Inferior parietal cortex (tissue), 1 donor: ENCODE data around the gene RPLP2.

Source experiments
- DNase-seq: peaks from one replicate; pipeline ENCODE4 v3.0.0-alpha.2; 2016; ENCODE audit errors: extremely low spot score

The RPLP2 gene

DNA sequence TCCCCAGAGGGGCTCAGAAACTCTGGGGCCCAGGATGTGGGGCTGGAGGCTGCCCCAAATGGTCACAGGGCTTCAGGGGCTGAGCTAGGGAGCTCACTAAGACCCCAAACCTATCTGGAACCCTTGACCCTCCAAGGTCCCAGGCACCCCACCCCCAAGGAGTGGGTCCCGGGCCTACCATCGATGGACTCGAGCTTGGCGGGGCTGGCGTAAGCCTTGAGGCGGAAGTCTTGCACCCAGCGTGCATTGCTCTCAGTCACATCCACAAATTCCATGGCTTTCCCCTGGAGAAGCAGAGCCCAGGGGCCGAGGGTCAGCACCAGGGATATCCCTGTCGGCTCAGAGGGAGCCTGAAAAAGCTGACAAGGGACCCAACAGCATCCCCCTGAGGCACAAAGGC is 35.9 kb upstream of the RPLP2 start:
- no peak for DNase-seq

DNA sequence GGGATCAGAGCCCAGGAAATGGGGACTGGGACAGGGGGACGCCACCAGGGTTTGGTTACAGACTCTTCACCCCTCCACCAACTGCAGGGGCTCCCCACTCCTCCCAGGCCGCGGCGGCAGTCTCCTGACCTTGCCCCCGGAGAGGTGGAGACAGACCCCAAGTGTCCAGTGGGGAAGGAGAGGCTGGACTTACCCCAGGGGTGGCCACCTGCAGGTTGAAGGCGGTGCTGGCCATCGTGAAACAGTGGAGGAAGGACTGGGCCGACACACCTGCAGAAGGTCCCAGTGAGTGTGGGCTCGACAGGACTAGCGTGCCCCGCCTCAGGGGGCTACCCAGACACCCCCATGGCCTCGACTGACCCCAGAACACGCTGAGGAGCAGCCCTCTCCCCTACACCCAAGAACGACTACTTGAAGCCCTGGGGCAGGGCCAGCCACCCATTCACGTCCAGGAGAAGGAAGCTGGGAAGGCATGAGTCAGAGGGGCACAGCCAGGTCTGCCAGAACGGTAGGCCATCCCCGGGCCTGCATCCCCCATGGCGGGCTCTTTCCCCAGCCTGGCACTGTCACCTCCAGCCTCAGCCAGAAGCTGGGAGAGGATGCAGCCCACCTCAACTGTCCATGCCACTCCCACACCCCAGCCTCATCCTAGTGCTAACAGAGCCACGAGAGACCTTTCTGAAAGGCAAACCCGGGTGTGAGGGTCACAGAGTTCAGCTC is 34.7 kb upstream of the RPLP2 start:
- DNase-seq = no peak

DNA sequence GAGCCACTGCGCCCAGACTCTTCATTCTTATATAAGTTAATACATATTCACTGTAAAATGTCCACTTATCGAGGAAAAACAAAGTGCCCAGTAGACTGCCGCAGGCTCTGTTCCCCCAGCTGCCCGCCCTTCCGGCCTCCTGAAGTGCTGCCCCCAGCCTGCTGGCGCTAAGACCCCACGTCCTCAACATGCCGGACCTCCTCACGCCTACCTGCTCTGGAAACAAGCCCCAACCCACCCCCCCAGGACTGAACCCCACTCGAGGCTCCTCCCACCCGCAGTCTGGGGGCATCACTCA is 33.6 kb upstream of the RPLP2 start:
- DNase-seq = no peak

DNA sequence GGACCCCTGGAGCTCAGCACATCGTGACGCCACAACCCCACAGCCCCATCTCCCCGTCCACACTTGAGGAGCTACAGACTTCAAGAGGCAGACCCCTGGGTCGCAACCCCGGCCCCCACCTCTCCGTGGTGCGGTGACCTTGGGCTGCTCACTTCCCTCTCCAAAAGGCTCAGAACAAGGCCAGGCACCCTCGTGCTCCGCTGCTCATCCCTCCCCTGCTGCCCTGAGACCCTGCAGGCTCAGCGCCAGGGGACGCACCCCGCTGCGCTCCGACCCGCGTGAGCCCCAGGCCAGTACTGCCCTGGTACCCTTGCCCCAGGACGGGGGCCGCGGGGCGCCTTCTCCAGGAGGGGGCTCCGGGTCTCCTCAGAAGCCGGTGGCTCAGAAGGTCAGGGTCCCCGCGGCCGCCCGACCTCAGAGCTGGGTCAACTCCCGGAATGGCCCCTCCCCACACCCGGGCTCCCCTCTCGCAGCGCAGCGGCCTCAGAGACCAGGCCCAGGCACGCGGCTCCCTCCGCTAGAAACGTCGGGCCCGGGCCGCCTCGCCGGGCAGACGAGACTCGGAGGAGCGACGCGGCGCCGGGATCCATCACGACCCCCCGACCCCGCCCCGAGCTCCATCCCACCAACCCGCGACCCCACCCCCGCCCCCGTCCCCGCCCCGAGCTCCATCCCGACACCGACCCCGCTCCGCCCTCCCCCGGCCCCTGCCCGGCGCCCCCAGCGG is 33.0 kb upstream of the RPLP2 start:
- no peak for DNase-seq

DNA sequence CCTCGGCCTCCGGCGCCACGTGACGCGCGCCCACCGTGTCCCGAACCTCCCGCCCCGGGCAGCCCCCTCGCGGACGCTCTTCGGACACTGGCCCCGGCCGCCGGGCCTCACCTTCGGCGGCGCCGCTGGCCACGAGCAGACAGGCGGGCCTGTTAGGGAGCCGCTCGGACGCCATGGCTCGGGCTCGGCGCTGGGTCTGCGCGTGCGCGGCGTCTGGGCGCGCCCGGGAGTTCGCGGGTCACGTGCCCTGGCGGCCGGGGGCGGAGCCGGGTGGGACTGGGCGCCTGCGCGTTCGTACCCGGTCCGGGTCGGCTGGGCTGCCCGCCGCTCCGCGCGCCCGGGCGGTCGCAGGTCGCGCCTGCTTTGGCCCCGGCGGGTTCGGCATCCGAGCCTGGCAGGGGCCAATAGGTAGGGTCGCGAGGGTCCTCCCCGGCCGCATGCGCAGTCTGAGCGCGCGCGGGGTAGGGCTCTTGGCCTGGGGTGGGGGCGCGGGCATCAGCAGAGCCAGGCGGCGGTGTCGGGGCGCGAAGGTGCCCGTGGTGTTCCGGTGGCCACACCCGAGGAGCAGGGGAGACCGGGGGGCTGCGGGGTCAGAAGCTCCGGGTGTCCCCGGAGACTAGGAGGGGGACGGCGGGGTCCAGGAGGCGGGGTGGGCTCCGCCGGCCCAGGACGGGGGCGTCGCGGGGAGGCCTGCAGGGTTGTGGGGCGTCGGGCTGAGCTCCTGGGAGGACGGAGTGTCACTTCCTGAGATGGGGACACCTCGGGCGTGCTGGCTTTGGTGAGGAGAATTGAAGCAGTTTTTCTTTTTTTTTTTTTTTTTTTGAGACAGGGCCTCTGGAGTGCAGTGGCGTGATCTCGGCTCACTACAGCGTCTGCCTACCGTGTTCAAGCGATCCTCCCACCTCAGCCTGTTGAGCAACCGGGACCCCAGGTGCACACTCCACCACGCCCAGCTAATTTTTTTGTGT is 32.2 kb upstream of the RPLP2 start, which contains the start of gene GATD1:
TSS of gene GATD1 (minus strand) at position 200 of the 968 bp plus-strand sequence. CDS start at position 175, 25 bp downstream.
- DNase-seq = peak; percentile 84

DNA sequence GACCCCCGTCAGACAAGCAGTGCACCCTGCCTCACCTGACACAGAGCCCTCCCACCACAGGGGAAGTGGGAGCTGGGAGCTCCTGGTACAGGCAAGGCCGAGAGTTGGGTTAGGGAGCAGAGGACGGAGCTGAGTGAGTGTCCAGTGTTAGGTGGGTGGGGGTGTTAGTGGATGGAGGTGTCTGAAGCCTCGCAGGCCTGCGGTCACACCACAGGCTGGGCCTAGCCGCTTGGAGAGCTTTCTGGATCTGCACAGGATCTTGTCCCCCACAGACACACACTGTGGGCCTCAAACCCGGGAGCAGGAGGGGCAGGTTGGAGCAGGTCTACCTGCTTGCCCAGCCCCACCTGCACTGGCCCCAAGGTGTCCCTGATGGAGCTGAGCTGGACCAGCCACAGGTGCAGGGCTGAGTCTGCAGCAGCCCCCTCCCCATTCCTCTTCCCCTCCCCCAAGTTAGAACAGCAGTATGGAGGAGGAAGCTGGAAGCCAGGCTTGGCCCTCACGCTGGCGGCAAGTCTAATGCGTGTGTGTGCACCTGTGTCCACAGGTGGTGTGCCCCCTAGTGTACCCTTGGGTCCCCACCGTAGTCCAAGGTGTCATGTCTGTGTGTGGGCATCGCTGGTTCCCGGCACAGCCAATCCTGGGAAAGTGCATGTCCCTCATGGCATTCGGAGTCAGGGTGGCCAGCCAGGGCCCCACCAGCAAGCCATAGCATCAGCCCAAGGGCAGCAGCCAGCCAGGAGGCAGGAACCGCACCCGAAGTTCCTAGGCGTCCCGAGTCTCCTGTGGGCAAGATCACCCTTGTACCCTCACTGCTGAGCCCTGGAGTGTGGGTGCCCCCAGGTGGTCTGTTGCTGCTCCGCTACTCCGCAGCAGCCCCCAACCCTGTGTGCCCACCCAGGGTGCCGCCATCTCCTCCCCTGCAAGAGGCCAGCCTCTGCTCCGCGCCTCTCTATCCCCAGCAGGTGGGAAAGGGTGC is 30.5 kb upstream of the RPLP2 start:
- DNase-seq = no peak

DNA sequence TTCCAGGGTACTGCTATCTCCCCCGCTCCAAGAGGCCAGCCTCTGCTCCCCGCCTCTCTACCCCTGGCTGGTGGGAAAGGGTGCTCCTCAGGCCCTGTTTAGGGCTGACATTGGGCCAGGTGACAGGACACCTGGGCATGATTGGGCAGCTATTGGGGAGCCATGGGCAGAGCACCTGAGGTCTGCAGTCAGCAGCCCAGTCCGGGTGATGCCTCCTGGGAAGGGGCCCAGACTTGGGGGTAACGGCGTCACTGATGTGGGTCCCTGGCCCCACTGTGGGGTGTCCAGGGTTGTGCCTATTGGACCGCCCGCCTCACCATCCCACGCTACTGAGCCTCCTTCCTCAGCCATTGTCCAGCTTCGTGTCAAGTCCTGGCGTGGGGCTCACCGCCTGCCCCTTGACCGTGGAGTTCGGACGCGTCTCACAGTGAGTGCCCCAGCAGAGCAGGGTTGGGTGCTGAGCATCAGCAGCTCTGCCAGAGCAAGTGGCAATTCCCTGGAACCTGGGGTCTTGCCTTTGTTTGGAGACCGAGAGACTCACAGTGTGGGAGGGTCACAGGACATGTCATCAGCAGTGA is 29.7 kb upstream of the RPLP2 start:
- DNase-seq = no peak

DNA sequence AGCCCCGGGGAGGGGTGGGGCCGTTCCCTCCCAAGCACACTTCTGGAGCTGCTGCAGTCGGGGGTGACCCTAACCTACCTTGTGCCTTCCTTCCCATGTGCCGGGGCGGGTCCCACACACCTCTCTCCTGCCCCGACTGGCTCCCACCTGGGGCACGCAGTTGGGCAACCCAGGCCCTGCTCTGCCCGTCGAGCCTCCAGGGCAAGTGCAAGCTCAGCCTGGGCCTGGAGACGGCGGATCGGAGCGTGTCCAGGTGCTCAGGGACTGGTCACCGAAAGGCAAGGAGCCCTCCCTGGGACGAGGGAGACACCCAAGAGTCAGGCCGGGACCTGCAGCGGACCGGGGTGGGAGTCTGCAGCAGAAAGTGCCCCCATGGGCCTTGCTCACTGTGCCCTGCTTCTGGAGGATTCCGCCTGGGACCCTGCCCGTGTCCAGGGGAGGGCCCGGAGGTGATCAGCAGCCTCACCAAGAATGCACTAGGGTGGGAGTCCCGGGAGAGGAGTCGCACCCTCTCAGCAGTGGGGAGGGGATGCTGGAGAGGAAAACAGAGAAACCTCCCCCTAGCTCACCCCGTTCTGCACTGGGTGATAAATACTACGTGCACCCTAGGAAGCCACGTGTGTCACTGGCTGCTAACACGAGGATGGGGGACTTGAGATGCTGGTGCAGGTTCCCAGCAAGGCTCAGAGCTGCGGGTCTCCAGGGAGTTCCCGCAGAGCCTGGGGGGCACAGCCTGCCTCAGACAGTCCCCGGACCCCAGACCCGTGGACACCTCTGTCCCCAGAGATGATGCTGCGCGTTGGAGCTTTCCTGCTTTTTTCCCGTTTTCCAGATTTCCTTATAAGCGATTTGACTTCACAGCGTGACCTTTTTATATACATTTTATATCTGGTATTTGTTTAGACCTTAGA is 27.2 kb upstream of the RPLP2 start:
- no peak for DNase-seq

DNA sequence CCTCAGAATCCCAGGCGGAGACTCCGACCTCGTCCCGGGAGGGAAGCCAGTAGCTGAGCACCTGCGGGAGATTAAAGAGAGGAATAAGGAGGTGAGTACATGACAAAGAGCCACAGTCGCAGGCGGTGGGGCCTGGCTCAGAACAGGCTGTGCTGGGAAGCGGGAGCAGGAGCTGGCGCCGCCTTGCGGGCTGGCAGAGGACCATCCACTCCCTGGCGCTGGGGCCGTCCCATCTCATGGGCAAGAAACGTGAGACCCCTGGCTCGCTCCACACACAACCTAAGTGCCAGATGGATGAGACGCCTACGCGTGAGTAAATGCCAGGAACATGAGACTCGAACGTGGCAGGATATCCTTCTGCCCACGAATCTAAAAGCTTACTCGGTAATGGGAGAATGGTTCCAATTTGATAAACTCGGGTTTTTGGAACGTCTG is 26.2 kb upstream of the RPLP2 start:
- peak; percentile 79 for DNase-seq

DNA sequence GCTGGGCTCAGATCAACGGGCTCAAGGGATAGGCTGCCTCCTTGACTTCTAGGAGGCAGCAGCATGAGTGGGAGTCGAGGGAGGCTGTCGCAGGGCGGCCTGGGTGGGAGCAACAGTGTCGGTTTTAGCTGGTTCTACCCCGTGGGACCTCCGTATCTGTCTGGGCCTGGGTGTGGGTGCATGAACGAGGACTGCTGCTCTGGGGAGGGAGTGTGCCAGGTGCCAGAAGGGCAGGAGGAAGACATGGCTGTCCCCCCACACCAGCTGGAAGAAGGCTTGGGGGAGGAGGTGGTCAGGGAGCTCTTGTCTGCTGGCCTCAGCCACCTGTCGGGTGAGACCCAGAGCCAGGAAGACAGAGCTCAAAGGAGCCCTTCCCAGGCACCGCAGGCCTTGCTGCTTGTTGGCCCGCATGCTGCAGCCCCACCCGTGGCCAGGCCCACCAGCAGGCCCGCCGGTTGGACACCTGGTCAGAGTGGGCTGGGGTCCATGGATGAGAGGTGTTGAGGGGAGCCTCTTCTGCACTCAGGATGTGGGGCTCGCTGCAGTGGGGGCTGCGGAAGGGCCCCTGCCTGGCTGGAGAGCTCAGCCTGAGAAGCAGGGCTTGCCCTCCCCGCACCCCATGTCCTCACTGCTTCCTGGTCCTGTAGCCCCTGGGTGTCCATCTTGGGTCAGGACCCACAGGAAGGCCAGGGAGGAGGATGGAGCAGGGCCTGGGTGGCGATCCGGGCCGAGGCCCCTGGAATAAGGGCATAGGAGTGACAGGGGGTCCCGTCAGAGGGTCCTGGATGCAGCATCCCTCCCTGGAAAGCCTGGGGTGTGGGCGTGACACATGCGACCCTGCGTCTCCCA is 23.3 kb upstream of the RPLP2 start:
- no peak for DNase-seq

DNA sequence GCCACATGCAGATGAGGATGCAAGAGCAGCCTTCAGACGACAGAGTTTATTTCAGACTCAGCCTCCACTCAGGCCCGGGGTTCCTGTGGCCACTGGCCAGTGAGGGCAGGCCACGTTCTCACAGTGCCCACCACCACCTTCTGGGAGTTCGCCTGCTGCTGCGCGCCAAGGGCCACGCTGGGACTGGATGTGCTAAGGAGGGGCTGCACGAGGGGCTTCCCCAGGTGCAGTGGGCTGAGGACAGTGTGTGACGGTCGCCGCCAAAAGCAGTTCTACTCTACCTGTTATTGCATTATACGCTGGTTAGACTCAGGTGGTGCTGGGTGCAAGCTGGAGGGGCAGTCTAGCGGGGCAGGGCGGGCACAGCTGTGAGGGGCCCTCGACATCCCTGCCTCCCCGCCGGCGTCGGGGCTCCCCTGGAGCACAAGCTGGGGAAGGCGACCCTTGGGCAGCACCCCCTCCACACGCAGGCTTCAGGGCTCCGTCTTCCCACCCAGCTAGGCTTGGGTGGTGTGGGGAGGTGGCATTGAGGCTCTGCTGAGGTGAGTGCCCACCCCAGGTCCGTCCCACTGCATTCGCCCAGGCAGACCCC is 22.6 kb upstream of the RPLP2 start:
- DNase-seq = no peak

DNA sequence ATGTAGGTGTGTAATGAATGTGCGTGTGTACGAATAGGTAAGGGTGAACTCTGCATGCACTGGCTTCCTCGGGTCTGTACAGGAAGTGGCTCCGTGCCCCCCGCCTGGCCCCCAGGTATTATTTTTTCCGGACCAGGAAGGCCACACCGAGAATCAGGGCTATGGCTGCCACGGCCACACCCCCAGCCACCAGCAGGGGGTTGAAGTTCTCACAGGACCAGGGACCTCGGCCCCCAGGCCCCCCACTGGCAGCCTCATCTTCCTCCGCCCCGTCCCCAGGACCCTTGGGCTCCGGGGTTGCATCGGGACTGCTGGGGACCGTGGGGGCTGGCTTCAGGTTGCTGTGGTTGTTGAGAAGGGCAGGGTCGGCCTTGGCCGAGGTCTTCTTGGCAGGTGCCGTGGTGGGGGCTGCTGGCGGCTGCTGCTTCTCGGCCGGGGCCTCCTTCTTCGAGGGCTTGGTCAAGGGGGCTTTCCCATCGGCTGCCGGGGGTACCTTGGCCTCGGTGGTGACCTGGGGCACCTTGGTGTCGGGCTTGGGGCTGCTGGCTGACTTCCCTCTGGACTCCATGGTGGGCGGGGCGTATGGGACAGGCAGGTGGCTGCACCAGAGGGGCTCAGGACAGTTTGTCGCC is 21.6 kb upstream of the RPLP2 start:
- DNase-seq = no peak

DNA sequence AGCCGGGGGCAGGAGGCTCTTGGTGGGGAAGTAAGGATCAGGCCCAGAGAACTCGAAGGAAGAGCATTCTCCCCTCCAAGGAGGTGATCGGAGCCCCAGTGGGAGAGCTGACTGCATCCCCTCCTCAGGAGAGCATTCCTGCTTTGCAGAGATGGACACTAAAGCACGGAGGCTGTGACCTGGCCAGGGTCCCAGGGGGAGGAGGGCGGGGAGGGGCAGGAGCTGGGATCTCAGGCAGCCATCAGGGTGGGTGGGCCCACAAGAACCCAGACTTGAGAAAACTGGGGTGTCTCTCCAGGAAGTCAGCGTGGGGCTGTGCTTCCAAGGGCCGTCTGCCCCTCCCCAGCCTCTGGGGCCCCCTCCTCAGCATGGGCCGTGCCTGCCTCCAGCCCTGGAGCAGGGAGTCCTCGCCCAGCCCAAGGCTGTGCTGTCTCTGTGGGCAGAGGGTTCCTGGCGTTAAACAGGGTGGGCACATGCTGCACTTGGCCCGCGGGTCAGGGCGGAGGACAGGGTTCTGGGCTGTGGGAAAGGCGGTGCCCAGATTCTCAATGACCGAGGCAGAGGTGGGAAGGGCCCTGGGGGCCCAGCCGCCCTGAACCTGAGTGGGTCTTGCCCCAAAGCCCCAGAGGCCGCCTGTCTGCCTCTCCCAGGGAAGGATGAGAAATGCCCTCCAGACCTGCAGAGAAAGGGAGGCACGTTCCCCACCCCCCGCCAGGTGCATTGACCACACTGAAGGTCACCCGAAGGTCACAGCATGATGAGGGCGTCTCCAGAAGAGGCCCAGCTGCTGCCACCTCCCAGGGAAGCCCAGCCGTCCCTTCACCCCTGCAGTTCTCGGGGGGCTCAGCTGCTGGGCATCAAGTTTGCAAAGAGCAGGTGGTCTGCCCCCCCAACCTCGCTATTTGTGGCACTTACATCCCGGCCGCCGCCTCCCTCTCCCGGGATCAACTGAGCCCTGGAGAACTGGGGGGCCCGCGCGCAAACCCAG is 20.5 kb upstream of the RPLP2 start:
- DNase-seq = no peak

DNA sequence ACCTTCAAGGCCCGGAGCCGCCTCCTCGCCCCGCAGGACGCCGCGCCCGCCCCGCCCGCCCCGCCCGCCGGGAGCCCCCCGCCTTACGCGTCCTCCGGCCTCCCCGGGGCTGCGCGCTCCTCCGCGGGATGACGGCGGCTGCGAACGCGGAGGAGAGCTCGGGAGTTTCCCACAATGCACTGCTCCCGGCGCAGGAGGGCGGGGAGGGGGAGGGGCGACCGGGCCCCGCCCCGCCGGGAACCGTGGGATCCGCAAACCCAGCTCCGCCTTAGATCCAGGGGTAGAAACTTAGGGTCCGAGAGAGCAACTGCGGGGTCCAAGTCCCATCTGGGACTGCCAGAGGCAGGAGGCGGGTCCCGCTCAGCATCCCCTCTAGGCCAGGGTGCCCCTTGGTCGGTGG is 19.8 kb upstream of the RPLP2 start, which contains the start of gene CEND1:
TSS of gene CEND1 (minus strand) at position 148 of the 400 bp plus-strand sequence. CDS start 1,514 bp downstream, outside the sequence.
- peak; percentile 74 for DNase-seq

DNA sequence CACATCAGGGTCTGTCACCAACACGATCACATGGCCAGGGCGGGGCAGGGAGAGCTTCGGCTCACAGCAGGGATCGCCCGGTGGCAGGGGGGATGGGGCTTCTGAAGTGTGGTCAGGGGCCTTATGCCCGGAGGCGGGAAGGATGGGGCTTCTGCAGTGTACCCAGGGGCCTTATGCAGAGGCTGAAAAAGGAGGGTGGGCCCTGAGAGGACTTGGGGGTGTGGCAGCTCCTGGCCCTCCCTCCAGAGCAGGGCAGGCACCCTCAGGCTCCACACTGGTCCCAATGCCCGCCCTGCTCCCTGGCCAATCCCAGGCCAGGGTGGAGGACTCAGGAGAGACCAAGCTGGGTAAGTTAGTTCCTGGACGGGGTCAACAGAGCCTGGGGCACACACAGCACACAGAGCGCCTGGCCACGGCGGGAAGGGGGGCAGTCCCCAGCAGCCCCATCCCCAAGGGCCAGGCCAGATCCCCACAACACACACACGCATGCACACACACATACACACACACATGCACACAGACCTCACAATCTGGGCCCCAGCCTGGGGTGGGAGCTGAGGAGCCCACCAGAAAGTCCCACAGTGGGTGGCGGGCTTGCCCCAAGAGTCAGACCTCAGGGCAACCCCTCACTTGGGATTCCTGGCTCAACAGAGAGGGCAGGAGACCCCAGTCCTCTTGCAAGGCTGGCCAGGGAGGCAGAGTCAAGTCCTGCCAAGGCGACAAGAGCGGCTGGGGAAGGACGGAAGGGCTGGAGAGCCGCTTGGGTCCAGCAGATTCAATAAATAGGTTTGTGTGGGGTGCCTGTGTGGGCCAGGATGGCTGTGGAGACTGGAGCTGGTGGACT is 18.8 kb upstream of the RPLP2 start:
- DNase-seq = no peak
